Activated T-helper 9 cell treated with anti-CD3 and anti-CD28 coated beads, Interleukin-2, amount 50 U/mL, for 16 hours (primary cell): ENCODE results near the gene ZNF385B.

ENCODE experiments used
- DNase-seq: peaks from one replicate; pipeline ENCODE4 v3.0.0-alpha.2; 2020; ENCODE audit warnings: low read depth

Gene ZNF385B

DNA sequence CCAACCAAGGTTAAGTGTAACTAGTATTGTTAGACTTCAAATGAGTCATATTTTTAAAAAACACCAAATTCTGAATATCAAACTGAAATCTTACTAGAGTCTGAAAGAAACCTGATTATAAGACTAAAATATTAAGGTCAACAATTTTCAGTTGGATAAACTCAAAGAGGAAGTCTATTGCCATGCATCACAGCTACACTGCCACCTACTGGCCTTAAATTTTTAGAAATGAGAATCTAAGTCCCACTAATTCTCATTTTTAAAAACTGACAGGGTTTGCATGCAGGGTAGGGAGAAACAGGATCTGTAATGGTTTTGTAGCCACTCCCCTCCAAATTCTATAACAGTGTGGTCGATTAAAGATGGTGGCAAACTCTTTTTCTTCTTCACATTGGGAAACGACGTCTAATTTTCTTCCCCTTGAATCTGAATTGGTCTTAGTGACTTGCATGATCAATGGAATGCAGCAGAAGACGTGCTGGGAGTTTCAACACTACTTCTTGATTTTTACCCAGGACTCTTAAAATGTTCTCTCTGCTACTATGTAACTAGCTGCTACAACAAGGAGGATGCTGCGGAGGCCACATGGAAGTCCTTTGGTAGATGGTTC, 420.7 kb downstream of the ZNF385B start:
- DNase-seq: no peak

DNA sequence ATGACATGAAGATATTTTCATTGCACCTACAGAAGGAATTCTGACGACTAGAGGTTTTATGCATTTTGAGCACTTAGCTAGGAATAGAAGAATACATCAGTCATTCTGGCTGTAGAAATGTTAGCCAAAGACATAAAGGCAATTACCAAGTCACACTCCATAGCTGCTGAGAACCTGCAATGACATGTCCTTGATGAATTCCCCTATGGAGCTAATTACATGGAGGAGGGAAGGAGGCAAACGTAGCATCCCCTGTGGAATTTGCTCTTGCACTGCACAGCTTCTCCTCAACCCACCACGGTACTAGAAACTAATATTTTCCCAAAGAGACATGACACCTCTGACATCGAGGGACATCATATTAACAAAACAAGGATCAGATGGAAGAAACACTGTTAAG, 422.8 kb downstream of the ZNF385B start:
- no peak for DNase-seq

DNA sequence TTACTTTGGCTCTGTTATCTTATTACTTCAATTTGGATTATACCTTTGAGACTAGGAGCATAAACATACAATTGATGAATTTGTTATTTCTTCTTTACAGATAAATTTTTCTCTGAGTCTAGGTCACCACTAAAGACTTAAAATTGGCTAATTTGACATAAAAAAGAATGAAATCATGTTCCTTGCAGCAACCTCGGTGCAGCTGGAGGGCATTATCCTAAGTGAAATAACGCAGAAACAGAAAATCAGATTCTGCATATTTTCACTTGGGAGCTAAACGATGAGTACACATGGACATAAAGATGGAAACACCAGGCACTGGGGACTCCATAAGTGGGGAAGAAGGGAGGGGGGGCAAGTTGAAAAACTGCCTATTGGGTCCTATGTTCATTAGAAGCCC, 424.0 kb downstream of the ZNF385B start:
- DNase-seq: no peak

DNA sequence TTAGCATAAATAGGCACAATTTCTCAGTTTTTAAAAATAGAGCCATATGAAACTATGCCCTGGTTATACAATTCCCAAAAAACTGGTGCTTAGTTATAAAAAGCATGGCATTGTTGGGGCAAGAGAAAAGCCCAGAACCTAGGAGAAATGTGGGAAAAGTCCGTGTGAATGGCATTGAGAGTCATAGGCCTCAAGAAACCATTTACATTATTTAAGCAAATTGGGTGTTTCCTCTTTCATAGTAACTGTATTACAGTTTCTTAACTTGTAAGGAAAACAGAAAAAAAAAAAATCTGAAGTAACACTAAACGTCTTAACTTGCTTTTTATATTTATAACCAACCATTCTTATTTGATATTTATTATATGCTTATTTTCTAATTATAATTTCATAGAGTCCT, 425.8 kb downstream of the ZNF385B start:
- DNase-seq: no peak

DNA sequence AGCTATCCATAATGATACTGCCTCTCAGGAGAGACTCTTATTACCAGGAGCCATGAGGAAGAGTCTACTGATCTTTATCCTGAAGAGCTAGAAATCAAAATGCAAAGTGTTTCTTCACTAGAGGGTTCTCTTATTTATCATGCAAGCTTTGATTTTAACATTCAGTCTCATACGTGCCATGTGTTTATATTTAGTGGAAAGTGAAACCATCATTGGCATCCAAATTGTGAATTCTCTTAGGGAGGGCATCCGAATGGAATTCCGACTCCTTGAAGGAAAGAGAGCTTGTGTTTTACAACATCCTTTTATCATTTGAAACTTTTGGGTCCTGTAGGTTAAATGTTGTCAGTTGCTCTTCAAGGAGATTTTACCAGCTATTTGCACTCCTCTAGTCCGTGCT, 426.4 kb downstream of the ZNF385B start:
- DNase-seq: no peak

DNA sequence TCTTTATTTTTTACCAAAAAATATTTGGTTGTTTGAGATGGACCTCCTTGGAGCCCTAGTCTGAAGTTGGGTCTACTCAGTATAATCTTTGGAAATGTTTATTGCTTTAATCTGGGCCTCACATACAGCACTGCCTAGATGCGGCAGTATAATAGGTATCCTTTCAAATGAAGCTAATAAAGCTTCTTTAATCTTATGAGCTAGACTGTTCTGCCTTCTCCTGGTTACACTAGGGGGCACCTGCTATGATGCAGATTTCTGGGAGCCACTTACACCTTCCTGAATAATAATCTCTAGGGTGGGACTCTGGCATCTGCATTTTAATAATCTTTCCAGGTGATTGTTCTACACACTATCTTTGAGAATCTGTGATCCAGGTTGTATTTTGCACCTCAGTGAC, 427.1 kb downstream of the ZNF385B start:
- DNase-seq: no peak

DNA sequence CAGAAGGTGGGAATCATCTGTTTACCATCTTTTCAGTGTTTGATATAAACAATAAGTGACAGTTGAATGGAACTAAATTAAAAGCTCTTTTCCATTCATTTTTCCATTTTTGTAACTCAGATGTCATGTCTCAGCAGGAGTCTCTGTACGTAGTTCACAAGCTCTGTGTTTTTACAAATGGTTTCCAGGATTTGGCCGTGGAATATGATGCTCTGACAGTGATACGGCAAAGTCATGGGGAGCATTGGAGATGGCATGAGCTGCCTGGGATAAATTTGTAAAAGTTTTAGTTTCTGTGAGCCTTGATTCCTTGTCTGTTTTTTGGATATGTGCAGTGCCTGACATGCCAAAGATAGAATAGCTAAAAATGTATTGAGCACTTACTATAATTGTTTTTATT, 428.7 kb downstream of the ZNF385B start:
- DNase-seq: no peak

DNA sequence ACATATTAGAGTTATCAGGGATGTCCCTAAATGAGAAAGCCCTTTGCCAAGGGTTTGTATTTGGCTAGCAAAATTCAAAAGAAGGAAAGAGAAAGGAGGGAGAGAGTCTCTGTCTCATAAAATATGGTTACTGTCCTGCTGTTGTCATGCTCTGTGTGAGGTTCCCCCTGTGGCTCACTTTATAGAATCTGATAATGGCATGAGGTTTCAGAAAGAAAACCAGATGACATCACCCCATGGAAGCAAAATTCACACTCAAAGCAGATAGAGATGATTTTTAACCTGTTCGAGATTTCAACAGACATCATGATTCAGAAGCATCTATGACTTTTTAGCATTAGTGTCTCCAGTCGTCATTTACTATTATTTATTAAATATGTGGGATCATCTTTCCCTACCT, 431.8 kb downstream of the ZNF385B start:
- no peak for DNase-seq

DNA sequence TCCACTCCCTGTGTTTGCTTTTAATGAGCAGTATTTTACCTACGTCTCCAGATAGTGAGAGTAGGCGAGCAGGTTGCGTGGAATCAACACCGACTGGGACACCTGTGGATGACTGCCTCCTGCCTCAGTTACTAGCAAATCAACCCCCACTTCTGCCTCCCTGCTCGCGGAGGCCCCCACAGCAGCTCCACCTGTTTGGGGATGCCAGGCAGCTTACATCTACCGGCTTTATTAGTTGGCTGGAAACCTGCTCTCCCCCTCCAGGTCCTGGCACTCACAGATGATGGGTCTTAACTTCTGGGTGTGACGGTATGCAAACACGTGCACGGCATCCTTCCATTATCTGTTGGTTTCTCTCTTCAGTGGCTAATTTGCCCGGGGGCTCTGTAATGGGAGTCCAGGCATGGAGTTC, 432.3 kb downstream of the ZNF385B start:
- no peak for DNase-seq

DNA sequence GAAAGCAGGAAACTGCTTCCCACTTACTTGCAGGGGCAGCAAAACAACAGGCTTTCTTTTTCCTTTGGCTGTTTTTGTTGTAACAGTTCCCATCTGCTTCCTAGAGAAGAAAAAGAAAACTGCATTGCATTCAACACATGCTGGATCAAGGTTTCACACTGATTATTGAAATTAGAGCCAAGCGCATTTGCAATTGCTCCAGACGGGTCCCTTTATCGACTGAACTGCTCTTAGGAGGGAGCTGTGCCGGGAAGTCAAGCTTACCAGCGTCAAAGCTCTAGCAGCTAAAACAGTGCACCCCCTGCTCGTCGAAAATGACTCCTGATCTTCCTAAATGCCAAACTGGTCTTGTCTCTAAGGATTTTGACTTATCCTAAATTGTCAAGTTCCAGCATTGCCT, 432.8 kb downstream of the ZNF385B start:
- no peak for DNase-seq

DNA sequence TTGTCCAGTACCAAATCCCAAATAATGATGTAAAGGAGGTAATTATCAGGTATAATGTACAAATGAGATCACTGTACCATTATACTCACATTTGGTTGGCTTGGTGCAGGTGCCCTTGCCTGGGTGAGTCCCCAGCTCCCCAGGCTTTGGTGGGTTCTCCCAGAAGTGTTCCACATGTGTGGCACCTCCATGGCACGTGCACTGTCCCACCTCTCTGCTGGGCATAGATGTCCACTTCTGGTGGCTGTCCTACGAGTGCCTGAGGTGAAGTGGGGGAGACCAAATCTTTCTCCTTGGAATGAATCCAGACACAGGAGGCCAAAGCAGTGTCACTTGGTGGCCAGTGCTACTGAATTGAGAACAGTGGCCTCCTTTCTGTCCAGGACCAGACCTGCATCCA, 434.3 kb downstream of the ZNF385B start:
- DNase-seq: no peak

DNA sequence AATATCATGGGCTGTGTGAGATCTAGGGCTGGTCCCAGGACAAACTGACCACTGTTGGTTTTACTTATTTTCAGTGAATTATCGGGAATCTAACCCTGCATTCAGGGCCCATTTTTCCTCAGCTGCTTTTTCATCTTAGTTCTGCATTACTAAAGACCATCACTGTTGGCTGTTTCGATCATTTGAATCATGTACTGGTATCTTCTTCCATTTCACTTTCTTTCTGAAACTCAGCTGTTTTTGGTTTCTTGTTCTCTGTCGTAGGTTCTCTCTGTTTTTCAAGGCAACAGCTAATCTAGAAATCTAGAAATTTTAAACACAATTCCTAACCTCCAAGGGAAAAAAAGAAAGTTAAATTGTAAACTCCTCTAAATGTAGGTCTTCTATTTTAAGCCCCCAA, 436.8 kb downstream of the ZNF385B start:
- DNase-seq: no peak

DNA sequence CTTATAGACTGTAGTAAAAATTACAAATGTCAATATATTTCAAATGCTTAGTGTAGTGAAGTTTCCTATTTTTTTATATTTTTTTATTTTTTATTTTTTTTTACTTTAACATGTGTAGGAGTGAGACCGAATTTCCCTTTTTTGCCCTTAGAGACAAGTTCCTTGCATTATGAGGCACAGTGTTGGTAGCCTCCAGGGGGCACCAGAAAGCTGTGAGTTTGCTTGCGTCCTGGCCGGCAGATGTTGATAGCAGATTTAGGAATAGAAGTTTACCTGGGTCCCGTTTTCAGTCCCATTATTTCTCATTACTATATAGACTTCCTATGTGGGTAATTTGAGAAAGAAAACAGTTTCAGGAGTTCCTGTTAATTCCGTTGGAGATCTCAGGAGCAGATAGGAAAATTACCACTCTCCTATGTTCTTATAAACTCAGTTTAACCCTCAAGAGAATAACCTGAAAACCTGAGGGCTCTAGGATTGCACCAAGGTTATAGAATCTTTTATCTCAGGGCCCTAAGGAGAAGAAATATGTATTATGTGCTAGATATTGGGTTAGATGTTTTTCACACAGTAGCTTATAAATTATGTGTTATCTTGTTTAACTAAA, 439.3 kb downstream of the ZNF385B start:
- no peak for DNase-seq

DNA sequence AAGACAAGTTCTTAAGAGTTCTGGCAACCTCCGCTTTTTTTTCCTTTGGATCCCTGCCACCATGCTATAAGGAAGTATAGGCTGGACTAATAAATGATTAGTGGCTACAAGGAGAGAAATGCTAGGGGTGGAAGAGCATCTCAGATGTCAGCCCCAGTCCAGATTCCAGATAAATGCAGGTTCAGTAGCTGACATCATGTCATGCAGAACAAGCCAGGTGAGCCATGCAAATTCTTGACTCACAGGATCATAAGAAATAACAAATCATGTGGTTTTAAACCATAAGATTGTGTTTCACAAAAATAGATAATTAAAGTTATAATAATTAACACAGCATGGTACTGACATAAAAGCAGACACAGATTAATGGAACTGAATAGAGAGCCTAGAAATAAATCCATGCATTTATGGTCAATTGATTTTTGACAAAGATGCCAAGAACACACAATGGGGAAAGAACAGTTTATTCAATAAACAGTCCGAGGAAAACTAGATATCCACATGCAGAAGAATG, 443.9 kb downstream of the ZNF385B start:
- no peak for DNase-seq

DNA sequence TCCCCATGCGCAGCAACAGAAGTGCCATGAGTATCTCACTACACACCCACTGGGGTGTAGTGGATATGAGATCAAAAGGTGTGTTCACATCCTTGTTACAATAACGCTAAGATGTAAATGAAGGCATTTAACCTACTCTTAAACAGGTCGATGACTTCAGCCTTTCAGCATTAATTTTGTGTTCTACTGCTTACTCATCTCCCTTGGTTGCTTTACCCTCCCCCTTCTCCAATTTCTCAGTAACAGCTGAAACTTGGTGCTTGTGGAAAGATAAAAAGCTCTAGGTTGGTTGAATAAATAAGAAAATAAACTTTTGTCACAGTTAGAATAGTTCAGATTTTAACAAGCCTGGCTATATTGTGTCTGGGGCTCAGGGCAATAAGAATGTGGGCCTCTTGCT, 449.3 kb downstream of the ZNF385B start:
- no peak for DNase-seq

DNA sequence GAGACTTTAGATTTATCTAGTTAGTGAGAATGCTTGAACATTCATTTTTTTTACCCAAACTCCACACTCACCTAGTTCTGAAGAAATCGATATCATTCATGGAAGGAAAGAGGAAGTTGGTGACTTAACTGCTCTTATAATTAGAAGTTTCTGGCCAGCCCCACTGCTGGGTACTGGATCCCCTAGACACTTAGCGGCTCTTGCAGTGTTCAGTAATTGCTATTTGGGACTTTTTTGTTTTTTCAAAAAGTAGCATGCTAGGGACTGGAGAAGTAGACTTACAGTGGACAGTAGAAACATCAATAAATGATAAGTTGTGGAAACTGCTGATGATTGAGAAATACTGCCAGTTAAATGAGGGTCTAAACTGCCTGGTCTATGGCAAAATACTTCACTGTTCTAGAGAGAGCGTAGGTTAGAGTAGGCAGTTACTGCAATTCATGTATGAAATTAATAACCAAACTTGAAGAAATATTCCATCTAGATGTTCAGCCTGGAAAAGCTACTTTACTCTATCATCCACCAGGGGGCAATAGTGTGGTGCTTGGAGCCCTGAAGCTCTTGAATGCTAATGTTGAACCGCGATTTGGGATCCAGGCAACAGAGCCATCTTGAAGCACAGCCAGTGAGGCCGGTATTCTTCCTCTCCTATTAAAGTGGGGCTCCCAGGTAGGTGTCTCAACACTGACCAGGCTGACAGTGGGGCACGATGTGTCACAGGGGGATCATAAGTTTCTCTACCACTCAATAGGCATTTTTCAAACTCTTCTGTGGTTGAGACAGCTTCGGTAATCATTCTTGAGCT, 450.7 kb downstream of the ZNF385B start:
- no peak for DNase-seq

DNA sequence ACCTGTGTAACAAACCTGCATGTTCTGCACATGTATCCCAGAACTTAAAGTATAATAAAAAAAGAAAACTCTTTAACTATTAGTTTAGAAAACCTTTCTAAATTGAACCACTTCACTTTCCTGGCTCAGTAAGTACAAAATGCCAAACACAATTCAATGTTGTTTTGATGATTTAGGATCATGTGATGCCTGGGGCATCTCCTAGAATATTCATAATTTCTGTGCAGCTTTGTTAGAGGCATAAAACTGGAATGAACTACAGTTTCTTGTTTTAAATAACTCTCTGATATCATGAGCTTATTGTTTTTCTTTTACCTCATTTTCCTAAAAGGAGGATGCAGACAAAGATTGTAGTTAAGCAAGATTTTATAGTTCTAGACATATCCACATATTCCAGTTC, 457.8 kb downstream of the ZNF385B start:
- no peak for DNase-seq

DNA sequence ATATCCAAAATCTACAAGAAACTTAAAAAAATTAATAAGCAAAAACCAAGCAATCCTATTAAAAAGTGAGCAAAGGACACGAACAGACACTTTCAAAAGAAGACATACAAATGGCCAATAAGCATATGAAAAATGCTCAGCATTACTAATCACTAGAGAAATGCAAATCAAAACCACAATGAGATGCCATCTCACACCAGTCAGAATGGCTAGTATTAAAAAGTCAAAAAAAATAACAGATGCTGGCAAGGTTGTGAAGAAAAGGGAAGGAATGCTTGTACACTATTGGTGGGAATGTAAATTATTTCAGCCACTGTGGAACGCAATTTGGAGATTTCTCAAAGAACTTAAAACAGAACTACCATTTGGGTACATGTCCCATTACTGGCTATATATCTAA, 467.9 kb downstream of the ZNF385B start:
- DNase-seq: no peak
